H1 (cell line): ENCODE results near the gene ATP10D. TPM values are rescaled to one million over a fixed set of nuclear protein-coding genes. Genes with fewer than 3 reads are reported as not detected.

Experiments
- CTCF ChIA-PET: fragments of 300-600 bp; sonication (Branson Sonifier 250); formaldehyde crosslinking; loops from one replicate; lab custom pipeline; 2021; ENCODE audit not compliant: partially characterized antibody; lab: Charles Lee
- POLR2A ChIA-PET: fragments of 300-600 bp; sonication (Branson Sonifier 250); formaldehyde crosslinking; loops from one replicate; lab custom pipeline; 2021; ENCODE audit warnings: inconsistent platforms; ENCODE audit not compliant: partially characterized antibody; lab: Charles Lee
- DNase-seq, 2 experiments: peaks; one replicate each; pipeline versions ENCODE4 v3.0.0 to v3.0.0-alpha.2; 2010 to 2022; ENCODE audit warnings: low spot score in 2 of 2, low read depth in 1 of 2, mixed read lengths in 1 of 2
- FAIRE-seq: peaks from 2 replicates; lab custom pipeline; 2011; peaks lifted over from hg19 to GRCh38; lab: Jason Lieb, UNC
- H2AFZ ChIP-seq: 2 replicates; pipeline ENCODE4 v1.8.1; 2012; ENCODE audit warnings: low read length, inconsistent platforms
- H2AK5ac ChIP-seq: 2 replicates; pipeline ENCODE4 v1.6.1; 2013; ENCODE audit warnings: low read depth, low read length
- H2BK120ac ChIP-seq: replicated peaks from 2 replicates; pipeline ENCODE3; 2013; ENCODE audit warnings: low read depth, low read length, inconsistent platforms
- H2BK12ac ChIP-seq: 2 replicates; pipeline ENCODE4 v1.6.1; 2013; ENCODE audit warnings: low read depth, low read length
- H2BK15ac ChIP-seq: 2 replicates; pipeline ENCODE4 v1.6.1; 2013; ENCODE audit warnings: low read length
- H2BK20ac ChIP-seq: 2 replicates; pipeline ENCODE4 v1.6.1; 2013; ENCODE audit warnings: low read length
- H2BK5ac ChIP-seq: 2 replicates; pipeline ENCODE4 v1.6.1; 2013; ENCODE audit warnings: low read depth, low read length
- H3K14ac ChIP-seq: 2 replicates; pipeline ENCODE4 v1.6.1; 2013; ENCODE audit warnings: inconsistent platforms; ENCODE audit not compliant: insufficient read length
- H3K18ac ChIP-seq: 2 replicates; pipeline ENCODE4 v1.6.1; 2013; ENCODE audit warnings: low read length; ENCODE audit errors: extremely low read depth
- H3K23ac ChIP-seq: 2 replicates; pipeline ENCODE4 v1.6.1; 2013; ENCODE audit warnings: inconsistent platforms; ENCODE audit not compliant: insufficient read length
- H3K23me2 ChIP-seq: 2 replicates; pipeline ENCODE4 v1.6.1; 2013; ENCODE audit warnings: low read depth, low read length
- H3K27ac ChIP-seq: 2 replicates; pipeline ENCODE4 v1.6.1; 2011; ENCODE audit warnings: low read depth, low read length, inconsistent platforms
- H3K27me3 ChIP-seq, 4 experiments: replicated peaks in 1 of 4; 1 replicate in 1 of 4; 2 replicates in 3 of 4; pipeline versions ENCODE4 v1.6.1 to v1.8.1; 2011 to 2013; ENCODE audit warnings: low read length in 3 of 4, mild to moderate bottlenecking in 3 of 4, inconsistent platforms in 2 of 4, mixed read lengths in 2 of 4, moderate library complexity in 1 of 4; ENCODE audit not compliant: control insufficient read depth in 3 of 4, insufficient read depth in 3 of 4; ENCODE audit errors: extremely low read depth in 1 of 4
- H3K36me3 ChIP-seq, 4 experiments: 2 replicates each; pipeline versions ENCODE4 v1.6.1 to v1.8.1; 2011 to 2013; ENCODE audit warnings: mild to moderate bottlenecking in 4 of 4, low read length in 3 of 4, moderate library complexity in 2 of 4, control low read depth in 1 of 4, inconsistent platforms in 1 of 4; ENCODE audit not compliant: insufficient read depth in 4 of 4, control insufficient read depth in 2 of 4
- H3K4ac ChIP-seq: replicated peaks from 2 replicates; pipeline ENCODE3; 2013; ENCODE audit warnings: low read length, low read depth, mixed read lengths, inconsistent platforms; ENCODE audit not compliant: insufficient read length
- H3K4me1 ChIP-seq, 4 experiments: replicated peaks in 1 of 4; 1 replicate in 1 of 4; 2 replicates in 3 of 4; pipeline versions ENCODE4 v1.6.1 to v1.8.1; 2011 to 2013; ENCODE audit warnings: low read length in 3 of 4, inconsistent platforms in 2 of 4, mixed read lengths in 1 of 4; ENCODE audit not compliant: insufficient read depth in 4 of 4, control insufficient read depth in 3 of 4
- H3K4me2 ChIP-seq, 2 experiments: 2 replicates each; pipeline versions ENCODE4 v1.6.1 to v1.8.1; 2011 to 2013; ENCODE audit warnings: low read depth in 2 of 2, low read length in 2 of 2, control low read depth in 1 of 2, inconsistent platforms in 1 of 2, mild to moderate bottlenecking in 1 of 2; ENCODE audit not compliant: insufficient read depth in 1 of 2
- H3K4me3 ChIP-seq, 4 experiments: fragments of 200-600, 300-600 bp in 1 of 4; sonication (generic), shearing (Covaris generic), sonication (Bioruptor Twin) in 1 of 4; 2 replicates each; pipeline versions ENCODE4 v1.5.1 to v1.8.1; 2011 to 2016; ENCODE audit warnings: low read length in 4 of 4, low read depth in 3 of 4, control low read depth in 2 of 4, inconsistent platforms in 2 of 4, mild to moderate bottlenecking in 2 of 4, mixed read lengths in 1 of 4, moderate library complexity in 1 of 4; ENCODE audit not compliant: insufficient read depth in 2 of 4; ENCODE audit errors: extremely low read depth in 1 of 4
- H3K56ac ChIP-seq: replicated peaks from 2 replicates; pipeline ENCODE3; 2013; ENCODE audit warnings: low read depth, mild to moderate bottlenecking, mixed read lengths, low read length, inconsistent platforms; ENCODE audit not compliant: insufficient read length
- H3K79me1 ChIP-seq: 2 replicates; pipeline ENCODE4 v1.6.1; 2013; ENCODE audit warnings: low read depth, low read length, control low read depth
- H3K79me2 ChIP-seq, 2 experiments: 2 replicates each; pipeline versions ENCODE4 v1.6.1 to v1.8.1; 2012 to 2013; ENCODE audit warnings: low read length in 2 of 2, mild to moderate bottlenecking in 2 of 2, inconsistent platforms in 1 of 2; ENCODE audit not compliant: insufficient read depth in 2 of 2, control insufficient read depth in 1 of 2
- H3K9ac ChIP-seq, 4 experiments: replicated peaks in 1 of 4; 1 replicate in 1 of 4; 2 replicates in 3 of 4; pipeline versions ENCODE4 v1.6.1 to v1.8.1; 2011 to 2013; ENCODE audit warnings: low read depth in 3 of 4, low read length in 3 of 4, control low read depth in 2 of 4, mild to moderate bottlenecking in 2 of 4, moderate library complexity in 2 of 4, inconsistent platforms in 1 of 4; ENCODE audit errors: extremely low read depth in 1 of 4
- H3K9me3 ChIP-seq, 2 experiments: 2 replicates each; pipeline versions ENCODE4 v1.6.1 to v1.8.1; 2012 to 2013; ENCODE audit warnings: mild to moderate bottlenecking in 2 of 2, moderate library complexity in 2 of 2, control low read depth in 1 of 2, inconsistent platforms in 1 of 2, low read depth in 1 of 2, low read length in 1 of 2, mixed read lengths in 1 of 2; ENCODE audit not compliant: insufficient read depth in 2 of 2
- H4K20me1 ChIP-seq, 2 experiments: replicated peaks in 1 of 2; 2 replicates each; pipeline versions ENCODE3 to v1.8.1; 2011 to 2013; ENCODE audit warnings: inconsistent platforms in 2 of 2, low read length in 2 of 2, mild to moderate bottlenecking in 1 of 2; ENCODE audit not compliant: insufficient read depth in 2 of 2, control insufficient read depth in 1 of 2
- H4K5ac ChIP-seq: 2 replicates; pipeline ENCODE4 v1.6.1; 2013; ENCODE audit warnings: low read length, low read depth, mixed read lengths, inconsistent platforms; ENCODE audit not compliant: insufficient read length
- H4K8ac ChIP-seq: 2 replicates; pipeline ENCODE4 v1.8.0; 2013; ENCODE audit warnings: mild to moderate bottlenecking, moderate library complexity, low read length, inconsistent platforms; ENCODE audit not compliant: insufficient read depth; ENCODE audit errors: extremely low read depth
- H4K91ac ChIP-seq: replicated peaks from 2 replicates; pipeline ENCODE3; 2013; ENCODE audit warnings: low read length, mixed read lengths, inconsistent platforms; ENCODE audit not compliant: insufficient read length
- BCL11A ChIP-seq, 2 experiments: IDR thresholded peaks; one replicate each; pipeline ENCODE4 v1.6.1; 2011; ENCODE audit warnings: low read depth in 2 of 2, low read length in 2 of 2, mild to moderate bottlenecking in 2 of 2
- EGR1 ChIP-seq: IDR thresholded peaks from 2 replicates; pipeline ENCODE4 v1.6.1; 2011; ENCODE audit warnings: low read depth, low read length, borderline replicate concordance
- MAFK ChIP-seq: IDR thresholded peaks from 2 replicates; pipeline ENCODE4 v1.6.1; 2012; ENCODE audit warnings: low read depth, mild to moderate bottlenecking, improper control_type of control experiment, low read length
- SIX5 ChIP-seq: IDR thresholded peaks from 2 replicates; pipeline ENCODE4 v1.6.1; 2011; ENCODE audit warnings: mild to moderate bottlenecking, low read depth, low read length
- SP1 ChIP-seq: IDR thresholded peaks from 2 replicates; pipeline ENCODE4 v1.6.1; 2011; ENCODE audit warnings: low read depth, low read length
- WGBS, 2 experiments: shearing (Covaris generic) in 1 of 2; methylation state at CpG; one replicate each; pipeline versions ENCODE4 v1.1.6 to v1.1.7; 2013 to 2015; ENCODE audit warnings: low lambda C conversion rate in 2 of 2, mixed read lengths in 2 of 2, inconsistent platforms in 1 of 2, low coverage in 1 of 2, missing lambda C conversion rate in 1 of 2; ENCODE audit not compliant: insufficient replicate concordance in 2 of 2, insufficient coverage in 1 of 2, insufficient read length in 1 of 2; ENCODE audit errors: extremely low coverage in 1 of 2, missing lambda C conversion rate in 1 of 2; 5-methylcytosine and 5-hydroxymethylcytosine counted together
- polyA plus RNA-seq, 7 experiments: library from polyadenylated mRNA; depleted of rRNA in 3 of 7; stranded (reverse) in 5 of 7; unstranded in 2 of 7; fragments of >200 nt in 5 of 7; fragments of 200-250 nt in 2 of 7; gene quantifications; 1 replicate in 5 of 7; 2 replicates in 1 of 7; 4 replicates in 1 of 7; pipeline versions ENCODE4 v1.2.1 to v1.2.3, GENCODE V29; 2011 to 2013; ENCODE audit warnings: missing spikeins in 2 of 7, mixed read lengths in 2 of 7
- total RNA-seq: library from RNA; stranded (reverse); fragmentation: NEBNext Ultra II Directional; extraction: Animal tissue kit (Norgen Biotek cat#: 25700); gene quantifications from 2 replicates; pipeline ENCODE4 v1.2.1, GENCODE V29; 2021

Gene ATP10D
- total and polyA plus RNA-seq, 2 of the 8 experiments (the other 6 are each of a cell fraction or from before 2014, with no cell fraction given), result 2.9 to 5.9 TPM

- Histone ChIP-seq H2BK12ac (no peak overlapping the region), H2BK15ac (no peak overlapping the region), H3K23ac (no peak overlapping the region), H4K5ac (no peak overlapping the region), H3K27ac (no peak overlapping the region), H2BK5ac (no peak overlapping the region), H4K91ac (no peak overlapping the region), H4K8ac (no peak overlapping the region), H3K79me2 (no peaks in the 10 kb centered on the region), H3K9ac (no peak overlapping the region), H3K18ac (no peak overlapping the region), H3K4me1 (no peaks in the 10 kb centered on the region), H3K27me3 (no peaks in the 10 kb centered on the region), H2BK120ac (no peak overlapping the region), H3K9me3 (no peaks in the 10 kb centered on the region), H2AK5ac (no peak overlapping the region), H3K4me2 (no peak overlapping the region), H3K4ac (no peak overlapping the region), H3K79me1 (no peaks in the 10 kb centered on the region), H3K4me3 (no peak overlapping the region), H3K23me2 (no peaks in the 10 kb centered on the region; the same call in 1 of the 2 replicates), H3K56ac (no peak overlapping the region), H2AFZ (no peak overlapping the region), H4K20me1 (no peaks in the 10 kb centered on the region), H2BK20ac (no peak overlapping the region), H3K14ac (no peak overlapping the region), H3K36me3 (no peaks in the 10 kb centered on the region)
- ChIA-PET POLR2A (no interaction called here), CTCF (interaction anchor here (1.4 kb wide), 1 partner anchor 25 kb away, joined by 4 read pairs; no protein-coding TSS in a partner anchor)
- WGBS, 2 experiments, result 95% methylated on average over 3 of the region's 3 CpGs; no CpG with 5 or more reads in 1 of the 2 experiments
- no peak for FAIRE-seq
- TF ChIP-seq EGR1 (no peak), SP1 (no peak), MAFK (no peak), BCL11A (IDR thresholded peaks at IDR 0.05; ENCODE audit: low read depth in 2 of 2, low read length in 2 of 2) (no peak), SIX5 (no peak)
- DNase-seq, result no peak
These were observed 53.2 kb downstream of the ATP10D start for GRCh38 chr4:47538111-47538824.
